Stimulated activated naive CD8-positive, alpha-beta T cell treated with anti-CD3 and anti-CD28 coated beads, Interleukin-15, amount 100 ng/mL, for 72 hours (primary cell): ENCODE measurements around the gene LCN15.
"Not testable (repeated sequence)": the region's sequence is repeated elsewhere in the genome, so short reads cannot be mapped to it uniquely, and the experiment has no call there.

Source experiments
- ATAC-seq: fragments of 150-1000 bp; cut with Tn5 transposase; 2 replicates; pipeline ENCODE4 v1.10.0; 2021; ENCODE audit warnings: mild to moderate bottlenecking, moderate library complexity
- DNase-seq, 2 donors: peaks; one replicate each; pipeline ENCODE4 v3.0.0; 2021 to 2022
- H3K27ac Mint-ChIP-seq, 2 donors: one replicate each; pipeline ENCODE4 v1.8.0; 2022; ENCODE audit warnings: mild to moderate bottlenecking in 2 of 2, mixed read lengths in 2 of 2, moderate library complexity in 2 of 2
- H3K27me3 Mint-ChIP-seq: one replicate; pipeline ENCODE4 v1.8.0; 2022; ENCODE audit warnings: mixed read lengths
- H3K4me1 Mint-ChIP-seq: one replicate; pipeline ENCODE4 v1.8.0; 2022; ENCODE audit warnings: mild to moderate bottlenecking, mixed read lengths
- H3K4me3 Mint-ChIP-seq, 2 donors: one replicate each; pipeline ENCODE4 v1.8.0; 2022; ENCODE audit warnings: mild to moderate bottlenecking in 2 of 2, mixed read lengths in 2 of 2, moderate library complexity in 1 of 2
- H3K9me3 Mint-ChIP-seq, 2 donors: one replicate each; pipeline ENCODE4 v1.8.0; 2022; ENCODE audit warnings: mixed read lengths in 2 of 2

The LCN15 gene

GRCh38 chr9:136769710-136770191 is 5.4 kb upstream of the LCN15 start:
- peak; percentile 57 for DNase-seq
- H3K4me1 Mint-ChIP-seq, result peaks cover 33% of the 10 kb centered on the region
- H3K27me3 Mint-ChIP-seq, result peaks cover 44% of the 10 kb centered on the region
- H3K4me3 Mint-ChIP-seq, result no peak overlapping the region
- H3K27ac Mint-ChIP-seq, result peak overlapping the region in 1 of 2 donors; percentile 93
- H3K9me3 Mint-ChIP-seq, result peaks cover 9 to 11% of the 10 kb centered on the region in 2 donors
- peak; percentile 79 for ATAC-seq

- Mint-ChIP-seq H3K27me3 (peaks cover 55% of the 10 kb centered on the region), H3K4me3 (peak overlapping the region; percentile 35 to 46), H3K4me1 (peaks cover 25% of the 10 kb centered on the region), H3K27ac (peak overlapping the region; percentile 35 to 89)
- DNase-seq (peak; percentile 43 to 71), ATAC-seq (peak; percentile 61)
- not testable (repeated sequence) for H3K9me3 Mint-ChIP-seq
These were observed 2.2 kb upstream of the LCN15 start for GRCh38 chr9:136766410-136767120.

- peaks cover 51% of the 10 kb centered on the region for H3K27me3 Mint-ChIP-seq
- peak overlapping the region in 1 of 2 donors; percentile 59 for H3K27ac Mint-ChIP-seq
- DNase-seq, H3K9me3 Mint-ChIP-seq, ATAC-seq: not testable (repeated sequence)
- peaks cover 30% of the 10 kb centered on the region for H3K4me1 Mint-ChIP-seq
- H3K4me3 Mint-ChIP-seq, result peak overlapping the region in 1 of 2 donors; percentile 26
These were observed 1.6 kb upstream of the LCN15 start for GRCh38 chr9:136765745-136766409.

GRCh38 chr9:136765041-136765440 is 723 bp upstream of the LCN15 start:
- ATAC-seq, result no peak
- H3K9me3 Mint-ChIP-seq, result no peaks in the 10 kb centered on the region
- no peak overlapping the region for H3K4me3 Mint-ChIP-seq
- no peak for DNase-seq
- peaks cover 52% of the 10 kb centered on the region for H3K27me3 Mint-ChIP-seq
- H3K27ac Mint-ChIP-seq, result no peak overlapping the region
- H3K4me1 Mint-ChIP-seq, result peaks cover 33% of the 10 kb centered on the region

GRCh38 chr9:136763649-136764035 is 676 bp downstream of the LCN15 start:
- no peak for DNase-seq
- Mint-ChIP-seq H3K4me1 (peaks cover 28% of the 10 kb centered on the region), H3K27me3 (peaks cover 50% of the 10 kb centered on the region)

GRCh38 chr9:136762915-136763648 is 1.2 kb downstream of the LCN15 start:
- Mint-ChIP-seq H3K27me3 (peaks cover 46% of the 10 kb centered on the region), H3K27ac (no peak overlapping the region), H3K9me3 (no peaks in the 10 kb centered on the region), H3K4me1 (peaks cover 28% of the 10 kb centered on the region), H3K4me3 (no peak overlapping the region)
- DNase-seq (no peak), ATAC-seq (no peak)

More at GRCh38 chr9:136763649-136764035, 676 bp downstream of the LCN15 start:
- ATAC-seq, result no peak
- H3K9me3 Mint-ChIP-seq, result no peaks in the 10 kb centered on the region
- H3K4me3 Mint-ChIP-seq, result no peak overlapping the region
- no peak overlapping the region for H3K27ac Mint-ChIP-seq

GRCh38 chr9:136762221-136762691 is 2.1 kb downstream of the LCN15 start:
- no peak for DNase-seq
- Mint-ChIP-seq H3K4me1 (peaks cover 27% of the 10 kb centered on the region), H3K9me3 (no peaks in the 10 kb centered on the region), H3K27ac (no peak overlapping the region), H3K4me3 (no peak overlapping the region), H3K27me3 (peaks cover 38% of the 10 kb centered on the region)
- ATAC-seq, result no peak

GRCh38 chr9:136761545-136761981 is 2.8 kb downstream of the LCN15 start:
- H3K4me1 Mint-ChIP-seq, result peaks cover 20% of the 10 kb centered on the region
- no peak for ATAC-seq
- no peak overlapping the region for H3K27ac Mint-ChIP-seq
- H3K9me3 Mint-ChIP-seq, result peaks cover 0 to under 1% of the 10 kb centered on the region in 2 donors
- H3K4me3 Mint-ChIP-seq, result no peak overlapping the region
- no peak for DNase-seq
- H3K27me3 Mint-ChIP-seq, result peaks cover 34% of the 10 kb centered on the region

- H3K4me1 Mint-ChIP-seq, result peaks cover 14% of the 10 kb centered on the region
- H3K27ac Mint-ChIP-seq, H3K9me3 Mint-ChIP-seq, H3K4me3 Mint-ChIP-seq, DNase-seq: not testable (repeated sequence)
- ATAC-seq, result peak; percentile 42
- H3K27me3 Mint-ChIP-seq, result peaks cover 38% of the 10 kb centered on the region
These were observed 3.3 kb downstream of the LCN15 start for GRCh38 chr9:136760834-136761544.

- ATAC-seq (no peak), DNase-seq (no peak)
- peaks cover 3 to 12% of the 10 kb centered on the region in 2 donors for H3K9me3 Mint-ChIP-seq
- H3K4me1 Mint-ChIP-seq, result peaks cover 9% of the 10 kb centered on the region
- H3K27me3 Mint-ChIP-seq, result peaks cover 38% of the 10 kb centered on the region
- no peak overlapping the region for H3K4me3 Mint-ChIP-seq
- no peak overlapping the region for H3K27ac Mint-ChIP-seq
These were observed 3.9 kb downstream of the LCN15 start for GRCh38 chr9:136760424-136760823.

GRCh38 chr9:136759436-136760325 is 4.6 kb downstream of the LCN15 start:
- H3K4me3 Mint-ChIP-seq, result no peak overlapping the region
- peaks cover 4 to 15% of the 10 kb centered on the region in 2 donors for H3K9me3 Mint-ChIP-seq
- H3K27ac Mint-ChIP-seq, result no peak overlapping the region
- peaks cover 9% of the 10 kb centered on the region for H3K4me1 Mint-ChIP-seq
- DNase-seq, result no peak
- H3K27me3 Mint-ChIP-seq, result peaks cover 37% of the 10 kb centered on the region
- no peak for ATAC-seq

- H3K9me3 Mint-ChIP-seq, result peaks cover 4 to 15% of the 10 kb centered on the region in 2 donors
- no peak overlapping the region for H3K27ac Mint-ChIP-seq
- no peak overlapping the region for H3K4me3 Mint-ChIP-seq
- H3K4me1 Mint-ChIP-seq, result peaks cover 9% of the 10 kb centered on the region
- H3K27me3 Mint-ChIP-seq, result peaks cover 36% of the 10 kb centered on the region
- no peak for DNase-seq
- peak; percentile 41 for ATAC-seq
These were observed 5.3 kb downstream of the LCN15 start for GRCh38 chr9:136759001-136759400.

- no peak for ATAC-seq
- peaks cover 6 to 18% of the 10 kb centered on the region in 2 donors for H3K9me3 Mint-ChIP-seq
- peaks cover 25% of the 10 kb centered on the region for H3K27me3 Mint-ChIP-seq
- H3K27ac Mint-ChIP-seq, result no peak overlapping the region
- DNase-seq, result no peak
- peaks cover 9% of the 10 kb centered on the region for H3K4me1 Mint-ChIP-seq
- H3K4me3 Mint-ChIP-seq, result no peak overlapping the region
These were observed 6.6 kb downstream of the LCN15 start for GRCh38 chr9:136757751-136758140.

- DNase-seq, result no peak
- H3K4me1 Mint-ChIP-seq, result peaks cover 9% of the 10 kb centered on the region
These were observed 7.0 kb downstream of the LCN15 start for GRCh38 chr9:136757328-136757727.

More at GRCh38 chr9:136757328-136757727, 7.0 kb downstream of the LCN15 start:
- ATAC-seq, result no peak
- Mint-ChIP-seq H3K4me3 (no peak overlapping the region), H3K27ac (no peak overlapping the region), H3K9me3 (peaks cover 10 to 22% of the 10 kb centered on the region in 2 donors), H3K27me3 (peaks cover 27% of the 10 kb centered on the region)
